Lower leg skin (tissue), 3 donors: ENCODE results near the gene COX7A1.

Experiments used
- POLR2A ChIP-seq, 2 donors: fragments of 450-650 bp; IDR thresholded peaks; one replicate each; pipeline ENCODE4 v1.6.1; 2016 to 2017; ENCODE audit warnings: antibody characterized with exemption in 2 of 2, mild to moderate bottlenecking in 1 of 2, moderate library complexity in 1 of 2
- TF ChIP-seq, protein P1 (sequence below), 3 donors: fragments of 450-650 bp; IDR thresholded peaks; one replicate each; pipeline ENCODE4 v1.5.1; 2016; ENCODE audit warnings: antibody characterized with exemption in 3 of 3, mild to moderate bottlenecking in 3 of 3, moderate library complexity in 2 of 3

DNA sequence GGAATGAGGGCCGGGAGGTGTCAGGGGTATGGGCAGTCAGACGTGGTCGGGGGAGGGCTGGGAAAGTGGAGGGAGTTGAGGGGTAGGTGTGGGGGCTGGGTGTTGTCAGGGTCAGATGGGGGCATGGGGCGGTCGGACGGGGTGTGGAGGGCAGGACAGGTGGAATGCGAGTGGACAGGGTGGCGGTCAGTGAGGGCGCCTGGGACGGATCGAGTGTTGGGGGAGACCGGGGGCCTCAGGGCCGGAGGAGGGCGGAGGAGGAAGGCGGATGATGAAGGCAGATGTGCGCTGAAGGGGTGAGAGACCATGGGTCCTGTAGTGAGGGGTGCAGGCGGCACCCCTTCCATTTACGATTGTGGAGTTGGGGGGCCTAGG, 31.3 kb downstream of the COX7A1 start:
- TF ChIP-seq, protein P1, sequence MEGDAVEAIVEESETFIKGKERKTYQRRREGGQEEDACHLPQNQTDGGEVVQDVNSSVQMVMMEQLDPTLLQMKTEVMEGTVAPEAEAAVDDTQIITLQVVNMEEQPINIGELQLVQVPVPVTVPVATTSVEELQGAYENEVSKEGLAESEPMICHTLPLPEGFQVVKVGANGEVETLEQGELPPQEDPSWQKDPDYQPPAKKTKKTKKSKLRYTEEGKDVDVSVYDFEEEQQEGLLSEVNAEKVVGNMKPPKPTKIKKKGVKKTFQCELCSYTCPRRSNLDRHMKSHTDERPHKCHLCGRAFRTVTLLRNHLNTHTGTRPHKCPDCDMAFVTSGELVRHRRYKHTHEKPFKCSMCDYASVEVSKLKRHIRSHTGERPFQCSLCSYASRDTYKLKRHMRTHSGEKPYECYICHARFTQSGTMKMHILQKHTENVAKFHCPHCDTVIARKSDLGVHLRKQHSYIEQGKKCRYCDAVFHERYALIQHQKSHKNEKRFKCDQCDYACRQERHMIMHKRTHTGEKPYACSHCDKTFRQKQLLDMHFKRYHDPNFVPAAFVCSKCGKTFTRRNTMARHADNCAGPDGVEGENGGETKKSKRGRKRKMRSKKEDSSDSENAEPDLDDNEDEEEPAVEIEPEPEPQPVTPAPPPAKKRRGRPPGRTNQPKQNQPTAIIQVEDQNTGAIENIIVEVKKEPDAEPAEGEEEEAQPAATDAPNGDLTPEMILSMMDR (IDR thresholded peaks at IDR 0.05) = no peak
- no peak for TF ChIP-seq POLR2A (IDR thresholded peaks at IDR 0.05)
